Germinal center (tissue), 1 donor: ENCODE data around the gene CLPTM1L.
"Not testable (repeated sequence)": the region's sequence is repeated elsewhere in the genome, so short reads cannot be mapped to it uniquely, and the experiment has no call there.

Source experiments
- DNase-seq: peaks from one replicate; pipeline ENCODE4 v3.0.0; 2012; ENCODE audit warnings: mixed read lengths, low spot score

CLPTM1L gene

DNA sequence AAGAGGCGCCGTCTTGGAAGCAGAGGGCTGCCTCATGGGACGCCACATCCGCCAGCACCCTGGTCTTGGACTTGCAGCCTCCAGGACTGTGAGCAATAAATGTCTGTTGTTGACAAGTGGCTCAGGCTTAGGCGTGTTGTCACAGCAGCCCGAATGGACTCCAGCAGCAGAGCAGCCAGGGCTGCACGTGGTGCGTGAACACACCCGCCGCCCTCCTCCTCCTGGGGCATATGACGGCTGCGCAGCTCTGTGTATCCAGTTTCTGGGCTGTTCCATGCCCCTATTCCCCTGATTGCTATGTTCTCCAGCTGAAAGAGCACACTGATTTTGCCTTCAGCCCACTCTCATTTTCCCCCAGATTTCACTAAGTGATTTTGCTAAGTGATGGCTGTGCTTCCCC, 36.0 kb upstream of the CLPTM1L start:
- no peak for DNase-seq

DNA sequence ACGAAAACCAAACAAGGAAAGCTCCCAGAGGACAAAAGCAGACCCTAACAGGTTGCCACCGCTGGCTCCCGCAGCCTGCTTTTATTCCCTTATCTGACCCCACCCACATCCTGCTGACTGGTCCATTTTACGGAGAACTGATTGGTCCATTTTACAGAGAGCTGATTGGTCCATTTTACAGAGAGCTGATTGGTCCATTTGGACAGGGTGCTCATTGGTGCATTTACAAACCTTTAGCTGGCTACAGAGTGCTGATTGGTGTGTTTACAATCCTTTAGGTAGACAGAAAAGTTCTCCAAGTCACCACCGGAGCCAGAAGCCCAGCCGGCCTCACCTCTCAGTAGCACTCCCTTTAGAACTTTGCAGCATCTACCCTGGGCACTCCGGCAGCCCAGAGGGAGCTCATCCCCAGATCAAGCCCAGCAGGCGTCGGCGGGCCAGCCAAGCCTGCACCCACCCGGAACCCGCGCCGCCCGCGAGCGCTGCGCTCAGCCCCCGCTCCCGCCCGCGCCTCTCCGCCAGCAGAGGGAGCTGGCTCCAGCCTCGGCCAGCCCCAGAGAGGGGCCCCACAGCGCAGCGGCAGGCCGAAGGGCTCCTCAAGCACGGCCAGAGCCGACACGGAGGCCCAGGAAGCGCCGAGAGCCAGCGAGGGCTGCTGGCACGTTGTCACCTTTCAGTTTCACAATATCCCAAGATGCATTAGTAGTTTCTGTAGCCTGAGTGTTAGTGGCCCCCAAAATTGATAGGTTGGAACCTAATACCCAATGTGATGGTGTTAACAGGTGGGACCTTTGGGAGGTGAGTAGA, 35.3 kb upstream of the CLPTM1L start:
- peak; percentile 49 for DNase-seq

DNA sequence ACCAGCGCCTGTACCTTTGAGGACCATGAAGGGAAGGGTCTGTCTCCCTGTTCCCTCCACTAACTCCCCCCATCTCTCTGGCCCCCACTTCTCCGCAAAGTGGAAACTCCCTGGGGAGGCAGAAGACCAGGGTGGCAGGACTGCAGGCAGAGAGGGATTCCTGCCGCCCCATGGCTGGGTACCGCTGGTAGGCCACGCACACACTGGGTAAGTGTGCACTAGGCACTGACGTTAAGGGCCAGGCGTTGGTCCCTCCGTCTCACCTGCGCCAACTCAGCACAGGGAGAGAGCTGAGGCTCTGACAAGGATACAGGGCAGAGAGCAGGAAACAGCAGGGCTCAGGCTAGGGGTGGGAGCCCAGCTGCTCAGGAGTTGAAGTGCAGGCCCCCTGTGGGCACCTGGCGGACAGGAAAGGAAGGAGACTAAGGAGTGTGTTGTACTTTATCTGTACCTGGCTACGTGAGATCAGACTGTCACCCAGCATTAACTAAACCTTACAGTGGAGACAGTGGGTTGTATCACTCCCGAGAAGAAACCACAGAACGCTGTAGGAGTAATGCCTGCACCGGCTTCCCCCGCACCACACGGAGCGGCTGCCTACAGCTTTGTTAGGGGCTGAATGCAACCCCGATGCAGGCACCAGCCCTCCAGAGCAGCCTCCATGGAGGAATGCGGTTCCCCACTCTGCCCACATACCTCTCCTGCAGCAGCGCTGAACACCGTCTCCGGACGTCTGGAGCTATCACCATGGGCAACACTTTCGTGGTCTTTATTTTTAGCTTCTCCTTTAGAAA, 34.2 kb upstream of the CLPTM1L start:
- no peak for DNase-seq

DNA sequence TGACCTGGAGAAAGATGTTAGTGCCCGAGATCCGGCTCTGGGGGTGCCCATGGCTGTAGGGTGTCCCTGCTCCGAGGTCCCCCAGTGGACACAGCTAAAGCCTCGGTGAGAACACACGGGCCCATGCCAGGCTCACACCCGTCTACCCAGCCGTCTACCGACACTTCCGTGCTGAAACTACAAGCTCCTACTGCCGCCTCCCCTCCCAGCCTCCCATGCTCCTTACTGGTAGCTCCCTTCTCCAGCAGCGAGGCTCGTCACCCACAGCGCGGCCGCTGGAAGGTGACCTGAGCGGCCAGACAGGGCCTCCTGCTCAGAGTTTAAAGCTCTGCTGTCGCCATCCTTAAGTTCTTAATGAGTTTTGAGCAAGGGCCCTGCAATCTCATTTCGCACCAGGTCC, 33.2 kb upstream of the CLPTM1L start:
- DNase-seq, result no peak

DNA sequence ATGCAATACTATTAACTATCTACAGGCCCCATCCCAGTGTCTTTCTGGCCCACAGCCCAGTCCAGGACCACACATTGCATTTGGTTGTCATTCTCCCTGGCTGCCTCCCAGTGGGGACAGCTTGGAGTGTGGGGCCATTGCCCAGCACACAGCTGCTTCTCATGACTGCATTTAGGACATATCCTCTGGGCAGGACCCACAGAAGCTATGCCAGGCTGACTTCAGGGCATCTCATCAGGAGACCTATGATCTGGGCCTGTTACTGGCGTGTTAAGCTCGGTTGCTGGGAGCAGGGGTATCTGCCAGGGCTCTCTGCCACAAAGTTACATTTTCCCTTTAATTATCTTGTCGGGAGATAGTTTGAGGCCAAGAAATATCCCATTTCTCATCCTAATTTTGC, 32.1 kb upstream of the CLPTM1L start:
- DNase-seq, result no peak

DNA sequence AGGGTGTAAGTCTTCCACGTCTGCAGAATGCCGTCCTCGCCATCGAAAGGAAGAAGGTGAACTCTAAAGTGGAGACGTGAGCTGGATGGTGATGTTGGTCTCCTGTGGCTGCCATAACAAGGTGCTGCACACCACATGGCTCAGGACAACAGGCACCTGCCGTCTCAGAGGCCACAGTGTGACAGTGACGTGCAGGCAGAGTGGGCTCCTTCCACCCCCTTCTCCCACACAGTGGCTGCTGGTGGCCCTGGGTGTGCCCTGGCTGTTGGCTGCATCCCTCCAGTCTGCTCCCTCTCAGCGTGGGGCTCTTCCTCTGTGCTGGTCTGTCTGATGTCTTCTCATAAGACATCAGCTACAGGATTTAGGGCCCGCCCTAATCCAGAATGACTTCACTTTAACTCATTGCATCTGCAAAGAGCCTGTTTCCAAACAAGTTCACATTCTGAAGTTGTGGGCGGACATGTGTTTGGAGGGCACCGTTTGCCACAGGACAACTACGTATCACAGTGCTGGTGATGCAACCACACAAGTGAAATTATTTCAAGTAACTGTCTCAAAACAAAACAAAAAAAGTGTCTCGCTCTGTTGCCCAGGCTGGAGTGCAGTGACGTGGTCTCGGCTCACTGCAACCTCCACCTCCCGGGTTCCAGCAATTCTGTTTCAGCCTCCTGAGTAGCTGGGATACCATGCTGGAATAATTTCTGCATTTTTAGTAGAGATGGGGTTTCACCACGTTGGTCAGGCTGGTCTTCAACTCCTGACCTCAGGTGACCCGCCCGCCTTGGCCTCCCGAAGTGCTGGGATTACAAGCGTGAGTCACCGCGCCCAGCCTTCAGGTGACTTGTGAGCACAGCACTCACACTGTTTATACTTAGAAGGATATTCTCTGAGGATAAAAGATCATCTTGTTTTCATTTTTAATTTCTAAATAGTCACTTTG, 31.2 kb upstream of the CLPTM1L start:
- no peak for DNase-seq

DNA sequence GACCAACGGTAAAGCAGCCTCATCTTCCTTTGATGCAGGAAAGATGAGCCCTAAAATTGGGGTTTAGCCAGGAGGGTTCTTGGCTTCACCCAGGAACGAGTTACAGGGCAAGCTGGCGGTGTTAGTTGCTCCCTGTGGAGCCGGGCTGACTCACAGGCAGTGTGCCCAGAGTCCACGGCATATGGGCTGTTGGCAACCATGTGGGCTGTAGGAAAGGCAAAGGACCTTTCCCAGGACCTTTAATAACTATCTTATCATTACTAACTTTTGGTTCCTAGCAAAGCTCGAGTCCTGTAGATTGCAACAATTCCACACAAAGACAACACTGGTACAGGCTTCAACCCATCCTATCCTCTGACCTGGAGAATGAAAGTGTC, 29.8 kb upstream of the CLPTM1L start:
- DNase-seq, result no peak

DNA sequence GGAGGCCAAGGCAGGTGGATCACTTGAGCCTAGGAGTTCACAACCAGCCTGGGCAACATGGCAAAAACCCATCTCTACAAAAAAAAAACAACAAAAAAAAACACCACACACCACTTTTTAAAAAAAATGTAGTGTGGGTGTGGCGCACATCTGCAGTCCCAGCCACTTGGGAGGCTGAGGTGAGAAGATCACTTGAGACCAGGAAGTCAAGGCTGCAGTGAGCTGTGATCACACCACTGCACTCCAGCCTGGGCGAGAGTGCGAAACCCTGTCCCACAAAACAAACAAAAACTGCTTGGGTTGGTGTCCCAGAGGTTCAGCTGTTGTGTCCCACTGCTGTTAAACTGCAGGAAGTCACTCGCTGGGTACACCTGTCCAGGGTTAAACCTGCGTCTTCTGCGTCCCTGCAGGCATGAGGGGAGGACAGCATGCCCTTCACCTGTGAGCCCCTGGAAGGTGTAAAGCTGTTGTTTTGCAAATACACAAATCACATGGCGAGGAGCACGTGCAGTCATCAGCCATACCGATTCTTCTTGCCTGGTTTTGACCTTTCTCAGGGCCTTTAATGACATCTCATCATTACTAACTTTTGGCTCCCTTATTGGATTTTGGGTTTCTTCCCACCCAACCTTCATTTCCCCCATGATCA, 29.3 kb upstream of the CLPTM1L start:
- DNase-seq, result no peak

DNA sequence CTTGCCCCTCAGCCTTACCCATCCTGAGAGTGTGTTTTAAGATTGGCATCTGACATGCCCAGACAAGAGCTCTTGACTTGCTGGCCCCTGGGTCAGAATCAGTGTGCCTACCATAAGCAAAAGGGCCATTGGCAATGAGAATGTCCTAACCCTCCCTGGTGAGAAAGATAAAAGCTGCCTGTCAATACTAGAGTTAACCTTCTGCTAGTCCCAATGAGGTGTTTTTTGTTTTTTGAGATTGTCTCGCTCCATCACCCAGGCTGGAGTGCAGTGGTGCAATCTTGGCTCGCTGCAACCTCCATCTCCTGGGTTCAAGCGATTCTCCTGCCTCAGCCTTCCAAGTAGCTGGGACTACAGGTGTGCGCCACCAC, 27.1 kb upstream of the CLPTM1L start:
- not testable (repeated sequence) for DNase-seq

DNA sequence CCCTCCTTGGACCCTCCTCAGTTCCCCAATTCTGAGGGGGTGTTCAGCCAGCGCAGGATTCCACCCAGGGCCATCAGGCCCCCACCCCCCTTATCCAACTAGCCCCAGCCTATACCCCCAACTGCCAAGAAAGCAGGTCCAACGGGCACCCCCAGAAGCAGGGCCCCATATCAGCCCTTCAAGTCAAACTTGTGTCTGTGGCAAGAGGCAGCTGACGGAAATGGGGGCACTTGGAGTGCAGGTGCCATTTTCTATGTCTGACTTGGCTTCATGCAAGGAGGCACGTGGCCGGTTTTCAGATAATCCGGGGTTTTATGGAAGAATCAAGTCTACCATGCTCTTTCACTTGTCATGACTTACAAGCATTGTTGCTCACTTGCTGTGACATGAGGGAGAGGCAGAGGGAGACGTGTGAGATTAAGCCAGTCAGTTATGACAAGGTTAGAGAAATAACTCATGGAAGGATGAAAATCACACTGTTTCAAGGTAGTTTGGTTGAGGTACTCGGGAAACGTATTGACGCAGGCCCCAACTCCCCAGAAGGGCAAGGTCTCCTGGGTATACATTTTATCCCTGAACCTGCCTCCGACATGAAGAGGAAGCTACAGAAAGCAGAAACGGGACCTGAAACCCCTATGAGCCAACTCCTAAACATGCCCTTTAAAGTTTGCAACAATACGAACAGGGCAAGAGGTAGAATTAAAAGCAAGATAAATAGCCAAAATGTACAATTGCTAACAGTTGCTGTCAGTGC, 26.5 kb upstream of the CLPTM1L start:
- peak; percentile 46 for DNase-seq

DNA sequence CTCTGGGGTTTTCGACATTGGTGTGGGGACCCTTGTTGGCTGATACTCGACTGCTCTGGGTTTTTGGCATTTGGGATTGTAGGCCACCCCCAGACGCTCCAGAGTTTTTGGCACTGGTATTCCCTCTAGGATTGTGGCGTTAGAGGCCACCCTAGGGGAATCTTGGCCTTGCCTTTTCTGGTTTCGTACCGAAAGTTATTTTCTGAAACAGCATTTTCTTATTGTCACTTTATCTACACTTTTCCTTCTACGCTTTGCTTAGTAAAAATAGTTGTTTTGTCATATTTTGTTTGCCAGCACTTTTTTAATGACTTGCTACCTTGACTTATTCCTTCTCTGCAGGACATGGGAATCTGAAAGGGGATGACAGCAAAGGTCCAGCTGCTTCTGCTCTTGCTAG, 25.1 kb upstream of the CLPTM1L start:
- no peak for DNase-seq

DNA sequence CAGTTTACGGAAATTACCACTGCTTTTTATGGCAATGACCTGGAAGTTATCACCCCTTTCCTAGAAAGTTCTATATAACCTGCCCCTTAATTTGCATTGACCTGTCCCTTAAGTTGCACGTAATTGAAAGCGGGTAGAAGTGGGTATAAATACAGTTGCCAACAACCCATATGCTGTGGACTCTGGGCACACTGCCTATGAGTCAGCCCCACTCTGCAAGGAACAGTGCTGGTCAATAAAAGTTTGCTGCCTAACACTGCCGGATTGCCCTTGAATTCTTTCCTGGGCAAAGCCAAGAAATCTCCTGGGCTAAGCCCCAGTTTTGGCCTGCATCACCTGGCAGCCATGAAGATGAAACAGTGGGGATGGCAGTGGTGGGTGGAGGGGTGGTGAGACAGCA, 23.9 kb upstream of the CLPTM1L start:
- no peak for DNase-seq

DNA sequence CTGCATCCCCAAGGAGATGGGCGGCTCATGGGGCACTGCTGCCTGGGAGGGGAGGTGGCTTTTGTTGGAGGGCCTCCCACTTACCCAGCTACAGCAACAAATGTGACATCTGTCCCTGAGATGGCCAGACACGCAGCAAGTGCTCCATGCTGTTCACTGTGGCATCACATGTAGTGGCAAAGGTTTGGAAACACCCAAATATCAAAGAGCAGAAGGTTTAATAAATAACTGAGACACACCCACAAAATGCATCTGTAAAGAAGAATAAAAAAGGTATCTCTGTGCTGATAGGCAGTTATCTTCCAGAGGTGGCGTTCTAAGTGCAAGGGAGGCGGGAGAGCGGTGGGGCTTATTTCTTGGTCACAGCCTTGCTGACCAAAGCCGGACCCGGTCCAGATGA, 23.3 kb upstream of the CLPTM1L start:
- no peak for DNase-seq

DNA sequence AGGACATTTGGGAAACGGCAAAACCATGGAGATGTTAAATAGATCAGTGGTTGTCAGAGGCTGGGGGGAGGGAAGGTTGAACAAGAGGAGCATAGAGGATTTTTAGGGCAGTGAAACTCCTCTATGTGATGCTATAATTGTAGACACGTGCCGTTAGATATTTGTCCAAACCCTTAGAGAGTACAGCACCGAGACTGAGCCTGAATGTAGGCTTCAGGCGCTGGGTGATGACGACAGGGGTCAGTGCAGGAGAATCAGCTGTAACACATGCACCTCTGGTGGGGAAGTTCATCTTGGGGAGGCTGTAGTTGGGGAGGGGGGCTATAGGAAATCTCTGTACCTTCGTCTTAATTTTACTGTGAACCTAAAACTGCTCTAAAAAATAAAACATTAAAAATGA, 22.2 kb upstream of the CLPTM1L start:
- peak; percentile 53 for DNase-seq

DNA sequence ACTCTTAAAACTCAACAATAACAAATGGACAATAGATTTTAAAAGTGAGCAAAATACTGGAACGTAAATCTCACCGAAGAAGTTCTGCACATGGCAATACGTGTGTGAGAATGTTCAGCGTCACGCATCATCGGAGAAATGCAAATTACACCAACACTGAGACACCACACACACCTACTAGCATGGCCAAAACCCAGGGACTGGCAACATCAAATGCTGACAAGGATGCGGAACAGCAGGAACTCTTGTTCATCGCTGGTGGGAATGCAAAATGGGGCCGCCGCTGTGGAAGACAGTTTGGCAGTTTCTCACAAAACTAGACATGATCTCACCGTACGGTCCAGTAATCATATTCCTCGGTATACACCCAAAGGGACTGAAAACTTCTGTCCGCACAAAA, 21.6 kb upstream of the CLPTM1L start:
- DNase-seq, result peak; percentile 84

DNA sequence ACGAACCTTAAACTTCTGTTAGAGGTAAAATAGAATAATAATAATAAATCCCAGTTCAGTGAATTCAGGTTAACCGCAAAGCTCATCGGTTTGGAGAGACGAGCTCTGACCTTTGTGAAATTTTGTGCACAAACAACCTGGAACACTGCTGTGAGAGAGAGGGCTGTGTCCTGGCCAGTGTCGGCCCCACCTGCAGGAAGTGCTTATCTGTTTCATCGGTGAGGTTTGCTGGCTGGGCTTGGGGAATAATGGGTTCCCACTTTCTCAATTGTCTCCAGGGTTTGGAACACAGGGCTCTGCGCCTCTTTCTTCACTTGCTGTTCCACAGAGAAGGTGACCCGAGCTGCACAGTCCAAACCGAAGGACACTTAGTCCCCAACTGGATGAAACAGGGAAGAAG, 19.3 kb upstream of the CLPTM1L start:
- DNase-seq, result no peak

DNA sequence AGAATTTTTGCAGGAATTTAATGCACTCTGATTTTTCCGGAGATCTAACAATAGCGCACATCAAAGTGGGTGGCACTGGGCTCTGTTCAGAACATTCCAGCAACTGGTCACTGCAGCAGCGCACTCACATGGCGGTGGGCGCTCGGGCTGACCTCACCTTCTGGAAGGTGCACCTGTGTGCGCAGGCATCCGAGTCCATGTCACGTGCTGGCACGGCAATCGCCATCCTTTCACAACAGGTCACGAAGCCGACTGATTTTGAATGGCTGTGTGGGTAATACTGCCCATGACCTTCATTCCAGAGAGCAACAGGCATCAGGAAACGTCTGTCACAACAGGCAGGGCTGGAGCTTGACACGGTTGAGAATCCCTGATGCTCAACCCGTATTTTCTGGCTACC, 18.7 kb upstream of the CLPTM1L start:
- no peak for DNase-seq

DNA sequence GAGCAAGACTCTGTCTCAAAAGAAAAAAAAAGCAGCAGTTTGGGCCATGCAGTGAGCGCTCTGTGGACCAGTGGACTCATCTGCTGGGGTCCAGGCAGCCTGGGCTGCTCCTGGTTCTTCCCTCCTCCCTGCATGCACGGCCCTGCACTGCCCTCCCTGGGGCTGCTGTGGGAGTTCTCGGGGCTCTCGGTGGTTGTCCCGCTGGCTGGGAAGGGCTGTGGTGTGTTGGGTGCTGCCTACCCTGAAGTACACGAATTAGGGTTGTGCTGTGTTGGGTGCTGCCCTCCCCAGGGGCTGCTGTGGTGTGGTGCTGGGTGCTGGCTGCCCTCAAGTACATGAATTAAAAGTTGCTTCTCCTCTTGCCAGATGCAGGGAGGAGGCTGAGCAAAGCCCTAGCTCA, 18.3 kb upstream of the CLPTM1L start:
- no peak for DNase-seq

DNA sequence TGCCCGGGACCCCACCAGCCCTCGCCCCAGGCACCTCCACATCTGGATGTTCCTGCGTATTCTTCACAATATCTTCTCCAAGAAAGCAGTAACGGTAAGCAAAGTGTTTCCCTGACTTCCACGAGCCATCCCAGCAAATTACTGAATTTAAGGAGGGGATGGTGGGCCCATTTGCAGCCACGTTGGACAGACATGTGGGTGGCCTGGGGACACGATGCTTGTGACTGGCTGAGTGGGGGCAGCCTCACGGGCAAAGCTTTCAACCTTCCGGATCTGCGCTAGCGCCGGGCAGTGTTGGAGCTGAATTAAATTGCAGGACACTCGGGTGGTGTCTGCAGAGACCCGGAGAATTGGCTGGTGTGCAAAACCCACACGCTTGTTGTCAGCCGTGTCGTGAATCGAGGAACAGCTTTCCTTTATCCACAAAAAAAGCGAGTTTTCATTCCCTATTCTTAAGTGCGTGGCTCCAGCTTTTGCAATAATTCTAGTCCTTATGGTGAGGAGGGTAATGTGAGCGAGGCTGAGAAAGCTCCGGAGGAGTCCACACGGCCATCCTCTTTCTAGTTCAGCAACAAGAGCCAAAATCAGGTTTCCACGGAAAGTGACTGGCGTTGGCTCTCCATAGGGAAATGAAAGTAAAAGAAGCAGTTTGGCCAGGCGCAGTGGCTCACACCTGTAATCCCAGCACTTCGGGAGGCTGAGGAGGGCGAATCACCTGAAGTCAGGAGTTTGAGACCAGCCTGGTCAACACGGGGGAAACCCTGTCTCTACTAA, 17.5 kb upstream of the CLPTM1L start:
- DNase-seq, result no peak

DNA sequence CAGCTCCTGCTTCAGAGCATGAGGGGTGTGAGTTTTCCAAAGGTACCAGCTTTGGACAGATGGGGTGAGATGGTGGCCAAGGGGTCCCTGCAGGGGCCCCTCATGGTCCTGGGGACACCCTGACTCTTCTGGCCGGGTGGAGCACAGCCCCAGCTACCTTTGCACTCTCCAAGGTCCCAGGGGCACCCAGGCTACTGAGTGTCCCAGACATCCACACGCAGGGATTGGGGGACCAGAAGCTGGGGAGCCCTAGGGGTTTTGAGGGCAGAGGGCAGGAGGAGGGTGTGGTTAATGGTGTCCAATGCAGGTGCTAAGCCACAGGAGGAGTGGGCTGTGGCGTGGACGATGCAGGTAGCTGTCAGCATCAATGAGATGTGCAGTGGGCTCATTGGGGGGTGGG, 16.0 kb upstream of the CLPTM1L start:
- no peak for DNase-seq

DNA sequence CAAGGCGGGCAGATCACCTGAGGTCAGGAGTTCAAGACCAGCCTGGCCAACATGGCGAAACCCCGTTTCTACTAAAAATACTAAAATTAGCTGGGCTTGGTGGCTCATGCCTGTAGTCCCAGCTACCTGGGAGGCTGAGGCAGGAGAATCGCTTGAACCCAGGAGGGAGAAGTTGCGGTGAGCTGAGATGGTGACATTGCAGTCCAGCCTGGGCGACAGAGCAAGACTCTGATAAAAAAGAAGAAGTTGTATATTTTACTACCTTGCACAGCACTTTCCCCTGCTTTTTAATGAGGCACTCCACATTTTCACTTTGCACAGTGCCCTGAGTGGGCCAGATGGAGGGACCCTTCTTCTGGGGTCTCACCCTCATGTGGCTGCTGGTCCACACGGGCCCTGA, 15.5 kb upstream of the CLPTM1L start:
- DNase-seq, result not testable (repeated sequence)
